Measurements from ENCODE around the gene PLD2. TPM values are rescaled to one million over a fixed set of nuclear protein-coding genes. Genes with fewer than 3 reads are reported as not detected.

The PLD2 gene
- total RNA-seq, 1 experiment from 2014 or later, result 7.6 TPM

DNA sequence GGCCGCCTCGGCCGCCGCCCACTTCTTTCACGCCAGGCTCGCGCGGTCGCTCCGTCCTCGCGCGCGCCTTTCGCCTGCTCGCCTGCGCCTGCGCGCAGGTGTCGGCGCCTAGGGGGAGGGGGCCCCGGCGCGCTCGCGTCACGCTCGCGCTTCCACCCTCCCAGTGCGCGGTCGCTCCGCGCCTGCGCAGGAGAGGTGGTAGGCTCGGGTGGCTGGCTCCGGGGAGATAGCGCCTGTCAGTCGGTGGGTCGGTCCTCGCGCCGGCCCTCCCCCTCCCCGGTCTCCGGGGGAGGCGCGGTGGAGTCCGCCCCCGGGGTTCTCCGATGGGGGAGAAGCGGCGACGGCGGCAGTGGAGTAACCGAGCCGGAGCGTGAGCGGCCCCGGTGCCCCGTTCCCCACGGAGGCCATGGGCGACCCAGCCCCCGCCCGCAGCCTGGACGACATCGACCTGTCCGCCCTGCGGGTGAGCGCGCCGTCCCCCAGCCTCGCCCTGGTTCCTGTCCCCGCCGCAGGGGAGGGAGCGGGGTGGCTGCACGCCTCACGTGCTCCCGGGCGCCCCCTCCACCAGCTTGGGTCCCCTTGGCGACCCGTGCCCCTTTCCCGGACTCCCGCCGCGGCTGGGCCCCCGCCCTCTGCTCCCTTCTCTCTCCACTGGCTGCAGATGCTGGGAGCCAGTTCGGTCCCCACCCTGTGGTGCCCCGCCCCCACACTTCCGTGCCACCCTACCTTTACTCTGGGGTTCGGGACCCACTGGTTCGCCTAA is 26.4 kb downstream of the PLD2 start, which contains the start of gene MINK1:
MINK1 (plus strand) TSS at position 163 of the 763 bp plus-strand sequence; CDS start at position 407, 244 bp downstream.
- DNase-seq (ENCODE audit: low read depth in 1 of 2, low spot score in 2 of 2), result peak; percentile 87 to 96
- peaks cover 5% of the 10 kb centered on the region for H3K36me3 ChIP-seq
- peaks cover 18% of the 10 kb centered on the region for H3K4me1 ChIP-seq (replicated peaks)
- no peaks in the 10 kb centered on the region for H3K27me3 ChIP-seq (replicated peaks)
- no peaks in the 10 kb centered on the region for H3K9me3 ChIP-seq (replicated peaks)
- peak within 1 kb of the TSS; percentile 79 for H3K27ac ChIP-seq
- peak within 1 kb of the TSS; percentile 86 for H3K4me3 ChIP-seq

DNA sequence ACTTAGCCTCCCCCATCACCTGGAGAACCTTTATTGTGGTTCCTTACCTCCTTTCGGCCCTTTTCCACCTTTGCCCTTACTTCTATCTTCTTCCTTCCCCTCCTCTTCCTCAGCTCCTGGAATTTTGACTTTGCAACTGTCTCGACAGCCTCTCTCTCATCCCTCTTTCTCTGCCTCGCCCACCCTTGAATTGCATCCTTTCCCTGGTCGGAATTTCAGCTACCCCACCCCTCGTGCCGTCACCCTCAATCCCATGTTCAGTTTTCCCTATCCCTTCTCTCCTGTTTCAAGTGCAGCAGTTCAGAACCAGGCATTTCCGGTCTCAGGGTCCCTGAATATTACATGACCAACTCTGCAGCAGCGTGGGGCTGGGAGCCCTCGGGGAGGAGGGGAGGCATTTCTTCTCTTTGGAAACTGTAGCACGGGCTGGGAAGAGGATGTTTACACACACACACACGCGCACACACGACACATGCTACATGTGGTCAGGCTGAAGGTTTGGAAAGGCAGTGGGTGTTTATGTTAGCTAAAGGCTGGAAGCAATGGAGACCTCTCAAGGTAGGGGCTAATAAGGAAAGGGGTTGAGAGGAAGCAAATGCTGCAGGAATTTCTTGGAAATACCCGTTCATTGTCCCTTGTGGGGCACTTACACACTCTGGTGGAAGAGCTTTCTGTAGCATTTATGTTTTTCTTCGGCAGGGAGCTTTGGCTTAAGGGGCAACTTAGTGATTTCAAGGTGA is 27.2 kb downstream of the PLD2 start:
- Histone ChIP-seq H3K27me3 (replicated peaks) (no peaks in the 10 kb centered on the region), H3K9me3 (replicated peaks) (no peaks in the 10 kb centered on the region), H3K4me1 (replicated peaks) (peaks cover 18% of the 10 kb centered on the region), H3K4me3 (peak overlapping the region; percentile 86), H3K27ac (peak overlapping the region; percentile 79), H3K36me3 (peaks cover 8% of the 10 kb centered on the region)
- peak; percentile 51 to 65 for DNase-seq (ENCODE audit: low read depth in 1 of 2, low spot score in 2 of 2)

DNA sequence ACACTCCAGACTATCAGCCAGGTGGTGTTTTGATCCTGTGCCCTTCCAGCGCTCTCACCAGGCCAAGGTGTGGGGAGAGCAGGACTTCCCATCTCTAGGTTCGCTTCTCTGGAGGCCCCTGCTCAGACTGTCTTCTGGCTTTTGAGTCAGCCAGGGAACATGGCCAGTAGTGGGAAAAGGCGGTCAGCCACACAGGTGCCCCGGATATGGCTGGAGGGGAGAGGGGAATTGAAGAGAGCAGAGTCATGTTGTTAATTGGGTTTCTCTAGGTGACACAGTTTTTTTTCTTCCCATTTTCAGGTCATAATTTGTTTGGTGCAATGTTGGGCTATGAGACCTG is 27.7 kb downstream of the PLD2 start:
- H3K27me3 ChIP-seq (replicated peaks), result no peaks in the 10 kb centered on the region
- peak overlapping the region; percentile 86 for H3K4me3 ChIP-seq
- H3K9me3 ChIP-seq (replicated peaks), result no peaks in the 10 kb centered on the region
- no peak overlapping the region for H3K27ac ChIP-seq
- peaks cover 23% of the 10 kb centered on the region for H3K4me1 ChIP-seq (replicated peaks)
- DNase-seq (ENCODE audit: low read depth in 1 of 2, low spot score in 2 of 2), result no peak
- peaks cover 8% of the 10 kb centered on the region for H3K36me3 ChIP-seq

DNA sequence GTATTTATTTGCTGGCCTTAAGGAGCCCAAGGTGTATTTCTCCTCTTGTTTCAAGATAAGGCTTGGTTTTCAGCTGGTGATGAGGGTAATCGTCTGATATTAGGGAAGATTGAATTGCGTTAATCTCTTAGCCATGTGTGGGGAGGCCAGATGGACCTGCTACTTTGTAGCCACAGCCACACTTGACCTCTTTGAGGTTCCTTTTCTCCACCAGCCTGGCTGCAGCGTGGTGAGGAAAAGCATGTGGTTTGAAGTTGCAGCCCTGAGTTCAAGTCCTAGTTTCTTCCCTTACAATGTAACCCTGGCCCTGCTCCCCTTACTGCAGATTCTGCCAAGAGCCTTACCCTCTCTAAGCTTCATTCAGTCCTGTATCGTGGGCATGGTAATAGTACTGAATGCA is 29.3 kb downstream of the PLD2 start:
- Histone ChIP-seq H3K27me3 (replicated peaks) (no peaks in the 10 kb centered on the region), H3K9me3 (replicated peaks) (no peaks in the 10 kb centered on the region), H3K27ac (no peak overlapping the region), H3K4me3 (no peak overlapping the region), H3K4me1 (replicated peaks) (peaks cover 39% of the 10 kb centered on the region), H3K36me3 (peaks cover 8% of the 10 kb centered on the region)
- DNase-seq (ENCODE audit: low read depth in 1 of 2, low spot score in 2 of 2), result no peak

DNA sequence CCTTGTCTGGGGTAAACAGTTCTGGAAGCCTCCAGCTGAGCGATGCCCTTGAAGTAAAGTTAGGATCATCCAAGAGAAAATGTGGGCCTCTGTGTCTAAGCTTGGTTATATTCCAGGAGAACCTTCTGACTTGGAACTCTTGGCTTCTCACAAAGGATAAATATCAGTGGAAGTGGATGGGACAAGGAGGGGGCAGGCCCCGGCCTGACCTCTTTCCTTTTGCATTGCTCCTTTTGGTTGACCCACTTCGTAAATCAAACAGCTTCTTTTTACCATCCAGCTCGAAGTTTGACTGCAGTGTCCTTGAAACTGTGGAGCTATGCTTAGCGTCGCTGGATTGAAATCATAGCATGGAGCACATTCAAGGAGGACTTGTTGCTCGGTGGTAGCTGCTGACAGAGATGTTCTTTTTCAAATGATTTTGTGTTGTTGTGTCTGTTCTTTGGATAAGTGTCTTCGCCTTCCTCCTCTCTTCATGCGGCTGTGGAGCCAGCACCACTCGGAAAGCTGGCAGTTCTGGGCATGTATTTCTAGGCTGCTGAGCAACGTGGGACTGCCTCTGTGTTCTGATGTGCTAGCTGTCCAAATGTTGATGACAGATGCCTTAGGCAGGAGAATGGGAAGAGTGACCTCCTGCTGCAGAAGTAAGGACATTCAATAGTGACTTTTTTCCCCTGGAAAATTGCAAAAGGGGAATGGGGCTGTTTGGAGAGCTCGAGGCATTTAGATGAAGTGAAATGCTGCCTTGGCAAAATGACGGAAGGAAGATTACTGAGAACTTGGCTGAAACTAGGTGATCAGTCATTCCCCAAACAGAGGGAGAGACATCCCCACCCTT is 30.7 kb downstream of the PLD2 start:
- Histone ChIP-seq H3K27me3 (replicated peaks) (no peaks in the 10 kb centered on the region), H3K9me3 (replicated peaks) (no peaks in the 10 kb centered on the region), H3K27ac (no peak overlapping the region), H3K4me1 (replicated peaks) (peaks cover 39% of the 10 kb centered on the region), H3K4me3 (no peak overlapping the region), H3K36me3 (peaks cover 8% of the 10 kb centered on the region)
- no peak for DNase-seq (ENCODE audit: low read depth in 1 of 2, low spot score in 2 of 2)

DNA sequence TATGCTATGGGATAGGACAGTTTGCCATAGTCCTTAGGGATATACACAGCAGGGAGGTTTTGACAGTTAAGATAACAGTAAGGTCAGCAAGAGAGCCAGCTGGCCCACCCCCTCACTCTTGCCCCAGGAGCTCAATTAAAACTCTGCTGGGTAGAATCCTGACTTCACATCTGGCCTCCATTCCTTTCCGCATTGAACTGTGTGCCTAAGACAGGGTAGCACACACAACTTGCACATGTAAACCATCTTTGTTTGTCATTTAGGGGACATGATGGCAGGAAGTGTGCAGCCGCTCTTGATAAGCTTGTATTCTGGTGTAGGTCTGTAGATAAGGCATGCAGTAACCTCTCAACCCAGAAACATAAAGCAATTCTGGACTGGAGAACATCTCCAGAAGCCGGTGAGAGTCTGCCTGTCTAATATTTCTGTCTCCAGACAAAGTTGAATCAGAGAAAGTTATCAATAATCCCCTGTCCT is 31.4 kb downstream of the PLD2 start:
- Histone ChIP-seq H3K9me3 (replicated peaks) (no peaks in the 10 kb centered on the region), H3K4me3 (no peak overlapping the region), H3K27me3 (replicated peaks) (no peaks in the 10 kb centered on the region), H3K36me3 (peaks cover 6% of the 10 kb centered on the region), H3K4me1 (replicated peaks) (peaks cover 39% of the 10 kb centered on the region), H3K27ac (no peak overlapping the region)
- DNase-seq (ENCODE audit: low read depth in 1 of 2, low spot score in 2 of 2), result no peak

DNA sequence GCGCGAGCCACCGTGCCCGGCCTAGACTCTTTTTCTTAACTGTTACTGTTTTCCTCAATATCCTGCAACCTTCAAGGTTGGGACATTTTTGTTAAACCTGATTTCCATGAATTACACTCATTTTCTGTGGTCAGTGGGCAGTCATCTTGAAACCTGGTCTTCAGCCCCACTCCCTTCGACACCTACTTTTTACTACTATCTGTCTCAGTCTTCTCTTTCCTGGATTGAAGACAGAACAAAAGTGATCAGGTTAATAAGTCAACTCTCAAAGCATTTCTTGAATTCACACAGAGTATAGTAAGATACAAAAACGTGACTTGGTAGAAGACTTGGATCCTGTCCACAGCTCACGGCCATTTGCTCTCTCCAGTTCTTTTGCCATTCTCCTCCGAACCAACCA is 32.3 kb downstream of the PLD2 start:
- no peak overlapping the region for H3K4me3 ChIP-seq
- H3K27ac ChIP-seq, result no peak overlapping the region
- H3K4me1 ChIP-seq (replicated peaks), result peaks cover 36% of the 10 kb centered on the region
- no peaks in the 10 kb centered on the region for H3K27me3 ChIP-seq (replicated peaks)
- H3K36me3 ChIP-seq, result peaks cover 3% of the 10 kb centered on the region; the same call in 1 of the 2 replicates
- no peak for DNase-seq (ENCODE audit: low read depth in 1 of 2, low spot score in 2 of 2)
- no peaks in the 10 kb centered on the region for H3K9me3 ChIP-seq (replicated peaks)

DNA sequence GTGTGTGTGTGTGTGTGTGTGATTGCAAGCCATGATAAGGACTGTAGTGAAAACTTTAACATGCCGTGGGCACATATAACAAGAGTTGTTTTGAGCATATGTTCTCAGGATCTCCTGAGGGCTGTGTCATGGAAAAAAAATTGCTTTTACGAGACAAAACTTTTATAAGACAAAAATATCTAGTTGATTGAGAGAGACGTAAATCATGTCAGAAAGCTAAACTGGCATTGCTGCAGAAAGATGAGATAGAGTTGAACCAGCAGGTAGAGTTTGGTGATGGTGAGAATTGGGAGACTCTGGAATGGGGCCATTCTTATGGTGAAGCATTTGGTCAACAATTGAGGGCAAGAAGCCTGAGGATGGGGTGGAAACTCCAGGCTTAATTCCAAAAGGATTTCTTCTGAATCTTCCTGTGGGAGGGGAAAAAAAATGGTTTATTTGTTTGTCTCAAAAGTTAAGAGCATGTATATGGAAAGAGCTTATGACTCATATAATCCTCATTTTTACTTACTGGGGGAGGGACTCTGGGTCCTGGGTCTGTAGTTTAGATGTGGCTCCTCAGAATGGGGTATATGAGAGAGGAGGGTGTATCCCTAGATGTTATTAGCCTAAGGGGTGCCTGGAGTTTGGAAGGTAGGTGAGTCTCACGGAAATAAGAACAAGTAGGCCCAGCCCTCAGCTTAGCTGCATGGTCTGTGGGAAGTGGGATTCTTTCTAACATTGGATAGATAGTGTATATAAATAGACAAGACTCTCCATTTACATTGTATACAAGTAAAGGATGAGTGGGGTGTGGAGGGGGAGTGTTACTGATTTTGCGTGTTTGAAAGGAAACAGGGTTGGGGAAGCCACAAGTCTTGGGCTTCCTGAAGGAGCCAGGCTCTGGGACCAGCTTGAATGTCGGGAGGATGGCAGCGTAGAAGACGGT is 33.3 kb downstream of the PLD2 start:
- H3K27me3 ChIP-seq (replicated peaks), result no peaks in the 10 kb centered on the region
- H3K27ac ChIP-seq, result no peak overlapping the region
- peak in 1 of 2 experiments; percentile 62 for DNase-seq (ENCODE audit: low read depth in 1 of 2, low spot score in 2 of 2)
- no peaks in the 10 kb centered on the region for H3K9me3 ChIP-seq (replicated peaks)
- no peak overlapping the region for H3K4me3 ChIP-seq
- peaks cover 3% of the 10 kb centered on the region; the same call in 1 of the 2 replicates for H3K36me3 ChIP-seq
- H3K4me1 ChIP-seq (replicated peaks), result peaks cover 26% of the 10 kb centered on the region

DNA sequence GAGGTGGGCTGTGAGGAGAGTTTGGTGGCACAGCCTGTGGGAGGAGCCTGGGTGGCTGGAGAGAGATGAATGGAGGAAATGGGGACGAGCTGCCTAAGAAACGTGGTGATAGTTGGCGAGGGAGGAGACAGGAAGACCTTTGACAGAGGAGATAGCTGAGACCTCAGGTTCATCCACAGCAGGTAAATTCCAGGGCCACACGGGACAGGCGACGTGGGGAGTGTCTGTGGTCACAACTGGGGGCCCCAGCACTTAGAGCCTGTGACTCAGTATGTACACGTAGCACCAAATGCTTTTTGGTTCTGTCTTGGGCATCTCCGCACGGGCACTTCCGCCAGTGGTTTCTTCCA is 33.9 kb downstream of the PLD2 start:
- no peaks in the 10 kb centered on the region for H3K9me3 ChIP-seq (replicated peaks)
- H3K36me3 ChIP-seq, result peaks cover 3% of the 10 kb centered on the region; the same call in 1 of the 2 replicates

DNA sequence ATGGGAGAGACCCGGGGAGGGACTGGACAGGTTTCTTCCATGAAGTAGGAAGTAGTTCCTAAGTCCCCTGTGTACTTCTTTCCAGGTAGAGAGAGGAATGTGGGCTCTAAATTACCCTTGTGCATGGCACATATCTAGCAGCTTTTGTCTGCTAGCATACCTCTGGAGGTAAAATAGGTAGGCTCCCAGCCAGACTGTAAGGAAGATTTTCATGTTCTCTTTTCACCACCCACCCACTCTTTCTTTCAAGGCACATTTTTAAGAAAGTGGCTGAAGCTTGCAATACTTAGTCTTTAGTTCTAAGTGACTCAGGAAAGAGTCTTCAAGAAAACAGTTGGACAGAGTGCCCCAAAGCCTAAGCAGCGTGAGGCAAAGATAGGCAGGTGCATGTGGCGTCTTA is 35.4 kb downstream of the PLD2 start:
- Histone ChIP-seq H3K36me3 (0 out of 2 replicates have a peak, but pooled peaks cover 3% of the 10 kb centered on the region), H3K27me3 (replicated peaks) (no peaks in the 10 kb centered on the region), H3K27ac (no peak overlapping the region), H3K4me3 (no peak overlapping the region), H3K4me1 (replicated peaks) (peaks cover 21% of the 10 kb centered on the region), H3K9me3 (replicated peaks) (no peaks in the 10 kb centered on the region)
- no peak for DNase-seq (ENCODE audit: low read depth in 1 of 2, low spot score in 2 of 2)

More for the DNA sequence above, 33.9 kb downstream of the PLD2 start:
- H3K27me3 ChIP-seq (replicated peaks), result no peaks in the 10 kb centered on the region
- peaks cover 21% of the 10 kb centered on the region for H3K4me1 ChIP-seq (replicated peaks)
- H3K27ac ChIP-seq, result no peak overlapping the region
- DNase-seq (ENCODE audit: low read depth in 1 of 2, low spot score in 2 of 2), result no peak
- H3K4me3 ChIP-seq, result no peak overlapping the region

DNA sequence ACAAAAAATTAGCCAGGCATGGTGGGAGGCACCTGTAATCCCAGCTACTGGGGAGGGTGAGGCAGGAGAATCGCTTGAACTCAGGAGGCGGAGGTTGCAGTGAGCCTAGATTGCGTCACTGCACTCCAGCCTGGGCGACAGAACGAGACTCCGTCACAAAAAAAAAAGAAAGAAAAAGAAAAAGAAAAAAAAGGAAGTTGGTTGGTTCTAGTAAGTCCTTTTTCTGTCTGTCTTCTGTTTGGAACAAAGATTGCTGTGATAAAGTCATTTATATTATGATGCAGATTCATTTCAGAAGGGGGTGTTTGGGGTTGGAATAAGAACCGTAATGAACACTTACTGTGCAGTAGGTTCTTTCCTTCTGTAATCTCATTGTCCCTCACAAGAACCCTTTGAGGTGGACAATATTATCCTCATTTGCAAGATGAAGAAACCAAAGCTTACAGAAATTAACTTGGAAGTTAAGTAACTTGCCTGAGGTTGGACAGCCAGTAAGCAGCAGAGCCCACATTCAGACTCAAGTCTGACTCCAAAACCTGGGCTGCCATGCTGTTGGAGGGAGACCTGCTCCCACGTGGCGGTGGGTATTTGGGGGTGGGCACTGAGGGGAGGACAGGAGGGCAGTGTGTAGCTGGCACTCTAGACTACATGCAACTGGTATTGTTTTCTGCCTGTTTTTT is 36.5 kb downstream of the PLD2 start:
- DNase-seq (ENCODE audit: low read depth in 1 of 2, low spot score in 2 of 2), result no peak
- no peak overlapping the region for H3K4me3 ChIP-seq
- H3K27me3 ChIP-seq (replicated peaks), result no peaks in the 10 kb centered on the region
- H3K27ac ChIP-seq, result no peak overlapping the region
- H3K4me1 ChIP-seq (replicated peaks), result peaks cover 21% of the 10 kb centered on the region
- 0 out of 2 replicates have a peak, but pooled peaks cover 2% of the 10 kb centered on the region for H3K36me3 ChIP-seq
- H3K9me3 ChIP-seq (replicated peaks), result no peaks in the 10 kb centered on the region

DNA sequence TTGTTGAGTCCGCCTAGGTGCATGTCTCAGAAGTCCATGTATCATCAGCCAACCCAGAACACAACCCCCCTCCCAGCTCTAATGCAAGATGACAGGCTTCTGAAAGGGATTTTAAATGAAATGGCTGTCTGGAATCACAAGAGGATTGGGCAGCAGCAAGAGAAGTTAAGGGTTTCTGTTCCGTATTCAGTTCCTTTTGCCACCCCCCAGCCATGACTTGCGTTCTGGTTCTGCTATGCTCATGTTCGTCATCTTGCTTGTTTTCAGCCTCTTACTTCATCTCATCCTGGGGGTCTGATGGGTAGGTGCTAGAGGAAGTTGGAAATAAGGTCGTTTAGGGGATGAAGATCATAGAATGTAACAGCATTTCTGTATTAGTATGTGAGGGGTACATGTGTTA is 38.2 kb downstream of the PLD2 start:
- Histone ChIP-seq H3K36me3 (no peaks in the 10 kb centered on the region), H3K27ac (no peak overlapping the region), H3K4me3 (no peak overlapping the region), H3K4me1 (replicated peaks) (peaks cover 12% of the 10 kb centered on the region), H3K27me3 (replicated peaks) (no peaks in the 10 kb centered on the region), H3K9me3 (replicated peaks) (no peaks in the 10 kb centered on the region)
- no peak for DNase-seq (ENCODE audit: low read depth in 1 of 2, low spot score in 2 of 2)
